ENCODE results near the gene KIF24. TPM values are rescaled to one million over a fixed set of nuclear protein-coding genes. Genes with fewer than 3 reads are reported as not detected.

Gene KIF24, protein sequence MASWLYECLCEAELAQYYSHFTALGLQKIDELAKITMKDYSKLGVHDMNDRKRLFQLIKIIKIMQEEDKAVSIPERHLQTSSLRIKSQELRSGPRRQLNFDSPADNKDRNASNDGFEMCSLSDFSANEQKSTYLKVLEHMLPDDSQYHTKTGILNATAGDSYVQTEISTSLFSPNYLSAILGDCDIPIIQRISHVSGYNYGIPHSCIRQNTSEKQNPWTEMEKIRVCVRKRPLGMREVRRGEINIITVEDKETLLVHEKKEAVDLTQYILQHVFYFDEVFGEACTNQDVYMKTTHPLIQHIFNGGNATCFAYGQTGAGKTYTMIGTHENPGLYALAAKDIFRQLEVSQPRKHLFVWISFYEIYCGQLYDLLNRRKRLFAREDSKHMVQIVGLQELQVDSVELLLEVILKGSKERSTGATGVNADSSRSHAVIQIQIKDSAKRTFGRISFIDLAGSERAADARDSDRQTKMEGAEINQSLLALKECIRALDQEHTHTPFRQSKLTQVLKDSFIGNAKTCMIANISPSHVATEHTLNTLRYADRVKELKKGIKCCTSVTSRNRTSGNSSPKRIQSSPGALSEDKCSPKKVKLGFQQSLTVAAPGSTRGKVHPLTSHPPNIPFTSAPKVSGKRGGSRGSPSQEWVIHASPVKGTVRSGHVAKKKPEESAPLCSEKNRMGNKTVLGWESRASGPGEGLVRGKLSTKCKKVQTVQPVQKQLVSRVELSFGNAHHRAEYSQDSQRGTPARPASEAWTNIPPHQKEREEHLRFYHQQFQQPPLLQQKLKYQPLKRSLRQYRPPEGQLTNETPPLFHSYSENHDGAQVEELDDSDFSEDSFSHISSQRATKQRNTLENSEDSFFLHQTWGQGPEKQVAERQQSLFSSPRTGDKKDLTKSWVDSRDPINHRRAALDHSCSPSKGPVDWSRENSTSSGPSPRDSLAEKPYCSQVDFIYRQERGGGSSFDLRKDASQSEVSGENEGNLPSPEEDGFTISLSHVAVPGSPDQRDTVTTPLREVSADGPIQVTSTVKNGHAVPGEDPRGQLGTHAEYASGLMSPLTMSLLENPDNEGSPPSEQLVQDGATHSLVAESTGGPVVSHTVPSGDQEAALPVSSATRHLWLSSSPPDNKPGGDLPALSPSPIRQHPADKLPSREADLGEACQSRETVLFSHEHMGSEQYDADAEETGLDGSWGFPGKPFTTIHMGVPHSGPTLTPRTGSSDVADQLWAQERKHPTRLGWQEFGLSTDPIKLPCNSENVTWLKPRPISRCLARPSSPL (N-terminal part only)
- total RNA-seq (10 to 100 TPM; 18.3 to 20.0 TPM), polyA plus RNA-seq (ENCODE audit: insufficient read depth, low read depth, low replicate concordance) (34.7 TPM)
- long read RNA-seq, donor 1, result 0 reads
- long read RNA-seq, donor 2, partial matches to known transcripts, result 10 of 19 reads
- long read RNA-seq, donor 2, other reads (novel, unspliced or antisense), result 9 of 19 reads

DNA sequence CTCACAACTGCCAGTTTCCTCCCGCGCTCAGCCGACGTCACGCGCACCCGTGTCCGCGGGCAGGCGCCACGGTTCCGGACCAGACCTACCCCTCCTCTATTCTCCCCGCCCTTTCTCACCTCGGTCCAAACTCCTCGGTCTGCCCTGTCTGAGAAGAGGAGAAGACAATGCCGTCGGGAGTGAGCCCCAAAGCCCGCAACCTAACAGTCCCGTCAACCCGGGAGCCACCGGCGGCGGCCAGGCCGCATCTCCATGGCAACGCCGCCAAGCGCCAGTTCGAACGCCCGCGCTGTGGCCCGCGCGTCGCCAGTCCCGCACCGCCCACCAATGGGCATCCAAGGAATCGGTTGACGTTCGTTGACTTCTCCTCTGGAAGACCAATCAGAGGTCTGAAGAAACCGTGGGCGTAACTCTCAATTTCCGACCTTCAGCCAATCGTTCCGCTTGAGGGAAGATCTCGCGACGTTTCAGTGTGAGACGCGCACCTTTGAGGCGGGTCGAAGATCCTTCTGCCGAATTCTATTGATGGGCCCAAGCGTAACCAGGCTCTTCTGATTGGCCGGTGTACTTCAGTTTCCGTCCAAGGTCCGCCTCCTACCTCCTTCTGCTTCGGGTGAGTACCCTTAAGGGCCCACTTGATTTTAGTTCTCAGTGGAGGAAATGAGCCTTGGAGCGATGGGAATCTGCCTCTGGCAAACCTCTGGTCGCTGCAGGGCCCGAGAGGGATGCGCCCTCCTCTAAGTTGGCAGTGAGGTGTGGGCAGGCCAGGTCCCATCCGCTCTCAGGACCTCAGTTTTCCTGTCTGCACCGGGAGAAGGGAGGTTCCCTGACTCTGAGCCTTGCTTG lies at the start of gene KIF24, which contains the start of gene NUDT2:
Gene KIF24, minus strand, starts transcription at position 282 of the 846 bp plus-strand sequence. CDS start 17,922 bp downstream, outside the sequence.
Gene NUDT2, plus strand, starts transcription at position 583 of the 846 bp plus-strand sequence. CDS start 9,471 bp downstream, outside the sequence.
- H3K4me1 ChIP-seq, result peaks cover 8% of the 10 kb centered on the region
- intact Hi-C loops (cut with DNase I; ENCODE audit: low total_unique reads), result no loop called here
- H3K27ac ChIP-seq, result peak within 1 kb of the TSS; percentile 95 to 97
- H3K9me3 ChIP-seq, result no peaks in the 10 kb centered on the region
- no peaks in the 10 kb centered on the region for H3K27me3 ChIP-seq
- peak; percentile 99 for DNase-seq
- WGBS, 2 donors, result 0 to 1% methylated on average over 31 to 64 of the region's 64 CpGs
- H3K36me3 ChIP-seq (ENCODE audit: low read depth, missing control alignments), result no peaks in the 10 kb centered on the region
- TF ChIP-seq POLR2A (IDR thresholded peaks at IDR 0.05), result peak; percentile 45
- TF ChIP-seq, protein P1, sequence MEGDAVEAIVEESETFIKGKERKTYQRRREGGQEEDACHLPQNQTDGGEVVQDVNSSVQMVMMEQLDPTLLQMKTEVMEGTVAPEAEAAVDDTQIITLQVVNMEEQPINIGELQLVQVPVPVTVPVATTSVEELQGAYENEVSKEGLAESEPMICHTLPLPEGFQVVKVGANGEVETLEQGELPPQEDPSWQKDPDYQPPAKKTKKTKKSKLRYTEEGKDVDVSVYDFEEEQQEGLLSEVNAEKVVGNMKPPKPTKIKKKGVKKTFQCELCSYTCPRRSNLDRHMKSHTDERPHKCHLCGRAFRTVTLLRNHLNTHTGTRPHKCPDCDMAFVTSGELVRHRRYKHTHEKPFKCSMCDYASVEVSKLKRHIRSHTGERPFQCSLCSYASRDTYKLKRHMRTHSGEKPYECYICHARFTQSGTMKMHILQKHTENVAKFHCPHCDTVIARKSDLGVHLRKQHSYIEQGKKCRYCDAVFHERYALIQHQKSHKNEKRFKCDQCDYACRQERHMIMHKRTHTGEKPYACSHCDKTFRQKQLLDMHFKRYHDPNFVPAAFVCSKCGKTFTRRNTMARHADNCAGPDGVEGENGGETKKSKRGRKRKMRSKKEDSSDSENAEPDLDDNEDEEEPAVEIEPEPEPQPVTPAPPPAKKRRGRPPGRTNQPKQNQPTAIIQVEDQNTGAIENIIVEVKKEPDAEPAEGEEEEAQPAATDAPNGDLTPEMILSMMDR (IDR thresholded peaks at IDR 0.05), result no peak
- H3K4me3 ChIP-seq, result peak within 1 kb of the TSS; percentile 83 to 92

DNA sequence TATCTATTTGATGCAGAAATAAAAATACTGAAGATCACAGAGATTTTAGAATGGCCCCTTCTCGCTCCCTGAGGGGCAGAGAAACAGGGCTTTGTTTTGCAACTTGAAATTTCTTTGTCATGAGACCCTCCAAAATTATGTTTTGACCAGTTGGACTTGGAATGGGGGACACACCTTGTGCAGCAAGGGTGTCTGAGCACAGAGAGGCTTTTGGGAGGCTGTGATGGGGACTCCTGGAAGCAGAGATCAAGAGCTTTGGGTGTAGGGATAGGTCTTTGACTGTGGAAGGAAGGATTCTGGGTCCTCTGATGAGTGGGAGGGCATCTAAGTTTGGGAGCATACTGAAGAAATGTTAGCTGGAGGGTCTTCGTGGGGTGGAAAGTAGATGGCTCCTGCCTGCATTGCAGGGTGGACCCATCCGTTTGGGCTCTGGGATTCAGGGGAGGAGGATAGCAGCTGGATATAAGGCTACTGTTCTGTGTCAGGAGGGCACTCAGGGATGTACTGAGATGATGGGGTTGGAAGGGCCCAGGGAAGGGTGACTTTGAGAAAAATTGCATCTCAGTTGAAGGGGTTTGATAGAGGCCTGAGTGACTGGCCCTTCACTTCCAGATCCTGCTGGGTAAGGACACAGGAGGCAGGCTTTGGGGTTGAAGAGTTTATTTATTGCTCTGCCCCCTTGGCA lies 49.5 kb upstream of the KIF24 start:
- no peak for DNase-seq
- intact Hi-C loops (cut with DNase I; ENCODE audit: low total_unique reads), result loop anchor here (5.0 kb wide), 1 partner anchor 46 kb away; no protein-coding TSS in a partner anchor
- Histone ChIP-seq H3K27ac (no peak overlapping the region), H3K27me3 (no peaks in the 10 kb centered on the region), H3K4me3 (no peak overlapping the region), H3K9me3 (no peaks in the 10 kb centered on the region), H3K4me1 (peaks cover 15% of the 10 kb centered on the region), H3K36me3 (ENCODE audit: low read depth, missing control alignments) (no peaks in the 10 kb centered on the region)
- 86 to 91% methylated on average over 3 of the region's 3 CpGs for WGBS, 2 donors
- no peak for TF ChIP-seq POLR2A (IDR thresholded peaks at IDR 0.05)
- TF ChIP-seq, protein P1 (IDR thresholded peaks at IDR 0.05), result no peak

DNA sequence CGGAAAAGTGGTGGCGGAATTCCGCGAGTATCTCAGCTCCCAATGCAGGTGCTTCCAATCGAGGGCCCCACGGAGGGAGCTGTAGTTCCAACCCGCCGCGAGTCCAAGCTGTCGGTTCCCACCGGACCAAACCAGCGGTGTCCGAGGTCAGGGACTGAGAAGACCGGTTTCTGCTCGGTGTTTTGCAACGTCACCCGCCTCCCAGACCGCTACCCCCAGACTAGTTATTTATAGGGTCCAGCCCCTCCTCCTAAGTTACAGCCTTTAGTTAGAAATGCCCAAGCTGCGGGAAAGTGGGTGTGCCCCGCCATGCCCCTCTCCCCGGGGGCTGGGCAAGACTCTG lies 48.3 kb upstream of the KIF24 start:
- Histone ChIP-seq H3K4me1 (peaks cover 15% of the 10 kb centered on the region), H3K9me3 (no peaks in the 10 kb centered on the region), H3K4me3 (peak overlapping the region; percentile 70 to 80), H3K36me3 (ENCODE audit: low read depth, missing control alignments) (no peaks in the 10 kb centered on the region), H3K27me3 (no peaks in the 10 kb centered on the region), H3K27ac (no peak overlapping the region)
- peak; percentile 31 for DNase-seq
- TF ChIP-seq, protein P1 (IDR thresholded peaks at IDR 0.05), result no peak
- TF ChIP-seq POLR2A (IDR thresholded peaks at IDR 0.05), result no peak
- intact Hi-C loops (cut with DNase I; ENCODE audit: low total_unique reads), result loop anchor here (5.0 kb wide), 1 partner anchor 45 kb away; no protein-coding TSS in a partner anchor
- WGBS, 2 donors, result 2 to 6% methylated on average over 20 to 21 of the region's 21 CpGs
